ENCODE results near the gene DUSP3. TPM values are rescaled to one million over a fixed set of nuclear protein-coding genes. Genes with fewer than 3 reads are reported as not detected.

The DUSP3 gene
- total and polyA plus RNA-seq, 2 donors (not counting 1 experiment from before 2014, with no cell fraction given), result 8.9 to 18.2 TPM

- no peak overlapping the region for H3K4me2 ChIP-seq (replicated peaks; ENCODE audit: low read depth, low read length, poor library complexity, severe bottlenecking)
- H3K27ac ChIP-seq (ENCODE audit: low read length in 2 of 2), result no peak overlapping the region
- H3K4me1 ChIP-seq (ENCODE audit: control insufficient read depth in 2 of 2, insufficient read depth in 2 of 2, low read length in 2 of 2), result no peaks in the 10 kb centered on the region
- peaks cover 0 to 9% (median 0%) of the 10 kb centered on the region in 4 experiments for H3K27me3 ChIP-seq (replicated peaks in 1 of 4; ENCODE audit: control extremely low read depth in 1 of 4, control insufficient read depth in 3 of 4, insufficient read depth in 4 of 4, low read length in 3 of 4)
- no peaks in the 10 kb centered on the region for H3K79me2 ChIP-seq (ENCODE audit: control insufficient read depth, insufficient read depth, low read length)
- H3K4me3 Mint-ChIP-seq, result no peak overlapping the region
- peaks cover 6% of the 10 kb centered on the region for H3K4me1 Mint-ChIP-seq
- H3K4me3 ChIP-seq (ENCODE audit: control extremely low read depth in 1 of 5, extremely low read depth in 1 of 5, insufficient read depth in 1 of 5, low read depth in 2 of 5, low read length in 4 of 5), result no peak overlapping the region
- H3K27ac Mint-ChIP-seq, result no peak overlapping the region
- peaks cover 34% of the 10 kb centered on the region for H3K27me3 Mint-ChIP-seq
- intact Hi-C loops (cut with micrococcal nuclease), result no loop called here
- no peaks in the 10 kb centered on the region for H4K20me1 ChIP-seq (ENCODE audit: control insufficient read depth, insufficient read depth, low read length, poor library complexity, severe bottlenecking)
- H3K9me3 Mint-ChIP-seq (ENCODE audit: insufficient read depth), result peaks cover 2% of the 10 kb centered on the region
- H3K36me3 ChIP-seq (replicated peaks in 1 of 2; ENCODE audit: control extremely low read depth in 1 of 2, control insufficient read depth in 1 of 2, extremely low read depth in 1 of 2, insufficient read depth in 2 of 2, low read length in 1 of 2), result no peaks in the 10 kb centered on the region
- ATAC-seq (ENCODE audit: low read depth) (no peak), DNase-seq (no peak)
- no peaks in the 10 kb centered on the region for H3K9me3 ChIP-seq (ENCODE audit: control extremely low read depth in 1 of 3, control insufficient read depth in 2 of 3, insufficient read depth in 1 of 3, low read length in 2 of 3)
- no CpG with 5 or more reads among the region's 1 CpG for whole genome bisulfite sequencing (ENCODE audit: insufficient coverage)
- POLR2A ChIA-PET, result no interaction called here
- CTCF ChIA-PET, result no interaction called here
- no peak overlapping the region for H3K9ac ChIP-seq (ENCODE audit: low read length)
- no peak overlapping the region for H2AFZ ChIP-seq (ENCODE audit: insufficient read depth, low read depth, low read length, poor library complexity, severe bottlenecking)
- no peak for TF ChIP-seq CTCF (IDR thresholded peaks at IDR 0.05)
- TF ChIP-seq EZH2 (IDR thresholded peaks at IDR 0.05; ENCODE audit: borderline replicate concordance, insufficient read depth, low read depth, low read length, poor library complexity, severe bottlenecking), result no peak
Observed at GRCh38 chr17:43789482-43789881, 10.7 kb upstream of the DUSP3 start.

- no peak overlapping the region for H3K4me3 ChIP-seq (ENCODE audit: control extremely low read depth in 1 of 5, extremely low read depth in 1 of 5, insufficient read depth in 1 of 5, low read depth in 2 of 5, low read length in 4 of 5)
- peaks cover 39% of the 10 kb centered on the region for H3K27me3 Mint-ChIP-seq
- H2AFZ ChIP-seq (ENCODE audit: insufficient read depth, low read depth, low read length, poor library complexity, severe bottlenecking), result no peak overlapping the region
- no peaks in the 10 kb centered on the region for H3K9me3 ChIP-seq (ENCODE audit: control extremely low read depth in 1 of 3, control insufficient read depth in 2 of 3, insufficient read depth in 1 of 3, low read length in 2 of 3)
- no peak for ATAC-seq (ENCODE audit: low read depth)
- DNase-seq, result no peak
- TF ChIP-seq EZH2 (IDR thresholded peaks at IDR 0.05; ENCODE audit: borderline replicate concordance, insufficient read depth, low read depth, low read length, poor library complexity, severe bottlenecking) (no peak), CTCF (IDR thresholded peaks at IDR 0.05) (no peak)
- H3K4me1 ChIP-seq (ENCODE audit: control insufficient read depth in 2 of 2, insufficient read depth in 2 of 2, low read length in 2 of 2), result no peaks in the 10 kb centered on the region
- no CpG with 5 or more reads among the region's 5 CpGs for WGBS (ENCODE audit: insufficient coverage)
- H3K27ac Mint-ChIP-seq, result no peak overlapping the region
- no peaks in the 10 kb centered on the region for H3K36me3 ChIP-seq (replicated peaks in 1 of 2; ENCODE audit: control extremely low read depth in 1 of 2, control insufficient read depth in 1 of 2, extremely low read depth in 1 of 2, insufficient read depth in 2 of 2, low read length in 1 of 2)
- H3K79me2 ChIP-seq (ENCODE audit: control insufficient read depth, insufficient read depth, low read length), result no peaks in the 10 kb centered on the region
- intact Hi-C loops (cut with micrococcal nuclease), result no loop called here
- no peak overlapping the region for H3K4me2 ChIP-seq (replicated peaks; ENCODE audit: low read depth, low read length, poor library complexity, severe bottlenecking)
- H3K4me1 Mint-ChIP-seq, result peaks cover 6% of the 10 kb centered on the region
- peaks cover 0 to 16% (median 3%) of the 10 kb centered on the region in 4 experiments for H3K27me3 ChIP-seq (replicated peaks in 1 of 4; ENCODE audit: control extremely low read depth in 1 of 4, control insufficient read depth in 3 of 4, insufficient read depth in 4 of 4, low read length in 3 of 4)
- no peak overlapping the region for H3K27ac ChIP-seq (ENCODE audit: low read length in 2 of 2)
- H3K4me3 Mint-ChIP-seq, result no peak overlapping the region
- H3K9ac ChIP-seq (ENCODE audit: low read length), result no peak overlapping the region
- H4K20me1 ChIP-seq (ENCODE audit: control insufficient read depth, insufficient read depth, low read length, poor library complexity, severe bottlenecking), result no peaks in the 10 kb centered on the region
- peaks cover 2% of the 10 kb centered on the region for H3K9me3 Mint-ChIP-seq (ENCODE audit: insufficient read depth)
- POLR2A ChIA-PET, result interaction anchor here (0.6 kb wide), 1 partner anchor 832 kb away, joined by 10 read pairs; no protein-coding TSS in a partner anchor
- CTCF ChIA-PET, result interaction anchor here (1.5 to 1.6 kb wide), 2 partner anchors 22 to 29 kb away, joined by 3 to 13 read pairs; no protein-coding TSS in a partner anchor
Observed at GRCh38 chr17:43788540-43788939, 9.8 kb upstream of the DUSP3 start.
